Lower lobe of right lung (tissue), 2 donors: Measurements from ENCODE around the gene SOX5. TPM values are rescaled to one million over a fixed set of nuclear protein-coding genes. Genes with fewer than 3 reads are reported as not detected.

Source experiments
- ATAC-seq, 2 donors: fragments of 200-7000 bp; cut with Tn5 transposase; one replicate each; pipeline ENCODE4 v1.9.1; 2020 to 2022; ENCODE audit warnings: mild to moderate bottlenecking in 2 of 2, moderate library complexity in 2 of 2
- DNase-seq: peaks from one replicate; pipeline ENCODE4 v3.0.0-alpha.2; 2020
- H3K27ac ChIP-seq: fragments of 200-600 bp; one replicate; pipeline ENCODE4 v1.8.0; 2022
- H3K27me3 ChIP-seq: fragments of 200-600 bp; one replicate; pipeline ENCODE4 v1.8.0; 2022; ENCODE audit warnings: low read depth
- H3K36me3 ChIP-seq: fragments of 200-600 bp; one replicate; pipeline ENCODE4 v1.8.0; 2022; ENCODE audit warnings: mild to moderate bottlenecking
- H3K4me1 ChIP-seq: fragments of 200-600 bp; one replicate; pipeline ENCODE4 v1.8.0; 2022
- H3K4me3 ChIP-seq: fragments of 200-600 bp; one replicate; pipeline ENCODE4 v1.8.0; 2022; ENCODE audit warnings: mild to moderate bottlenecking
- H3K9me3 ChIP-seq: fragments of 200-600 bp; one replicate; pipeline ENCODE4 v1.8.0; 2022
- CTCF ChIP-seq: fragments of 200-600 bp; IDR thresholded peaks from one replicate; pipeline ENCODE4 v1.8.0; 2022; ENCODE audit warnings: antibody characterized with exemption, mild to moderate bottlenecking
- intact Hi-C: fragments of 100-400 bp; cut with DNase I; formaldehyde crosslinking; loops from one replicate; pipeline ENCODE4 v1.11.0; 2022
- total RNA-seq: library from RNA; stranded (reverse); fragmentation: NEBNext Ultra II Directional; extraction: Animal tissue kit (Norgen Biotek cat#: 25700); gene quantifications from one replicate; pipeline ENCODE4 v1.2.1, GENCODE V29; 2021
- donor health status: DM: no; HTN: yes; CAD: no; lungs with severe emphysema.

The SOX5 gene
- total RNA-seq, 1 donor from 2014 or later = 14.0 TPM

- Histone ChIP-seq H3K36me3 (no peaks in the 10 kb centered on the region), H3K9me3 (no peaks in the 10 kb centered on the region), H3K4me3 (no peak overlapping the region), H3K4me1 (no peaks in the 10 kb centered on the region), H3K27ac (no peak overlapping the region), H3K27me3 (no peaks in the 10 kb centered on the region)
- intact Hi-C loops = no loop called here
- no peak for TF ChIP-seq CTCF
- no peak for ATAC-seq
- no peak for DNase-seq
Observed at GRCh38 chr12:23576372-23576771, 373.1 kb downstream of the SOX5 start.

DNA sequence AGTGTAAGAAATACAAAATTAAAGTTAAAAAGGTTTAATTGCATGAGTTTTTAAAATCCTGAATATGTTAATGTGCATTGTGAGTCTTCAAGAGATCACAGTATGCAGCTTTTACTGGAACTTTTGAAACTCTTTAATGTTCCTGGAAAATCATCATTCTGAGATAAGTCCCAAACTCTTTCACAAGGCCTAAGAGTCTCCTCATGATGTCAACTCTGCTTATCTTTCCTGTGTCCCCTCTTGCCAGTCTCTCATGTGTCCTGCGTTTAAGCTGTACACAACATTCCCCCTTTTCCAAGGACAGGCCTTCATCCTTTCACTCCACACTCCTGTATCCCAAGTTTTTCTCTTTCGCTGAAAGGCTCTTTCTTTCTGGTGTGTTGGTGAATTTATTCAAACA, 380.1 kb downstream of the SOX5 start:
- DNase-seq (no peak), ATAC-seq (no peak)
- H3K27me3 ChIP-seq = no peaks in the 10 kb centered on the region
- no peak overlapping the region for H3K27ac ChIP-seq
- no peak for TF ChIP-seq CTCF
- no peak overlapping the region for H3K4me3 ChIP-seq
- intact Hi-C loops = no loop called here
- H3K9me3 ChIP-seq = no peaks in the 10 kb centered on the region
- no peaks in the 10 kb centered on the region for H3K4me1 ChIP-seq
- no peaks in the 10 kb centered on the region for H3K36me3 ChIP-seq

- no peaks in the 10 kb centered on the region for H3K27me3 ChIP-seq
- H3K4me1 ChIP-seq = no peaks in the 10 kb centered on the region
- ATAC-seq (no peak), DNase-seq (no peak)
- no peak overlapping the region for H3K4me3 ChIP-seq
- H3K27ac ChIP-seq = no peak overlapping the region
- H3K36me3 ChIP-seq = no peaks in the 10 kb centered on the region
- no peaks in the 10 kb centered on the region for H3K9me3 ChIP-seq
- intact Hi-C loops = no loop called here
- no peak for TF ChIP-seq CTCF
Observed at GRCh38 chr12:23566133-23566532, 383.3 kb downstream of the SOX5 start.

- Histone ChIP-seq H3K27me3 (no peaks in the 10 kb centered on the region), H3K36me3 (no peaks in the 10 kb centered on the region), H3K27ac (no peak overlapping the region), H3K4me3 (no peak overlapping the region), H3K4me1 (no peaks in the 10 kb centered on the region), H3K9me3 (no peaks in the 10 kb centered on the region)
- DNase-seq (no peak), ATAC-seq (no peak)
- no peak for TF ChIP-seq CTCF
- intact Hi-C loops = no loop called here
Observed at GRCh38 chr12:23564451-23565152, 384.9 kb downstream of the SOX5 start.

GRCh38 chr12:23561364-23562345, 387.8 kb downstream of the SOX5 start:
- DNase-seq (no peak), ATAC-seq (no peak)
- no peak overlapping the region for H3K4me3 ChIP-seq
- intact Hi-C loops = no loop called here
- no peaks in the 10 kb centered on the region for H3K9me3 ChIP-seq
- H3K4me1 ChIP-seq = no peaks in the 10 kb centered on the region
- TF ChIP-seq CTCF = no peak
- no peaks in the 10 kb centered on the region for H3K27me3 ChIP-seq
- no peak overlapping the region for H3K27ac ChIP-seq
- no peaks in the 10 kb centered on the region for H3K36me3 ChIP-seq
